GM19240 (cell line): ENCODE data around the gene BLTP3B.
A peak's percentile ranks its signal among the peaks of the same experiment; 100 is the strongest.

Experiments used
- DNase-seq: peaks from one replicate; pipeline ENCODE4 v3.0.0; 2011; ENCODE audit warnings: low spot score; ENCODE audit not compliant: insufficient read length

The BLTP3B gene

GRCh38 chr12:100164153-100164704 lies 21.6 kb upstream of the BLTP3B start:
- no peak for DNase-seq

- peak; percentile 83 for DNase-seq
These were observed 20.9 kb upstream of the BLTP3B start for GRCh38 chr12:100163416-100164152.

DNA sequence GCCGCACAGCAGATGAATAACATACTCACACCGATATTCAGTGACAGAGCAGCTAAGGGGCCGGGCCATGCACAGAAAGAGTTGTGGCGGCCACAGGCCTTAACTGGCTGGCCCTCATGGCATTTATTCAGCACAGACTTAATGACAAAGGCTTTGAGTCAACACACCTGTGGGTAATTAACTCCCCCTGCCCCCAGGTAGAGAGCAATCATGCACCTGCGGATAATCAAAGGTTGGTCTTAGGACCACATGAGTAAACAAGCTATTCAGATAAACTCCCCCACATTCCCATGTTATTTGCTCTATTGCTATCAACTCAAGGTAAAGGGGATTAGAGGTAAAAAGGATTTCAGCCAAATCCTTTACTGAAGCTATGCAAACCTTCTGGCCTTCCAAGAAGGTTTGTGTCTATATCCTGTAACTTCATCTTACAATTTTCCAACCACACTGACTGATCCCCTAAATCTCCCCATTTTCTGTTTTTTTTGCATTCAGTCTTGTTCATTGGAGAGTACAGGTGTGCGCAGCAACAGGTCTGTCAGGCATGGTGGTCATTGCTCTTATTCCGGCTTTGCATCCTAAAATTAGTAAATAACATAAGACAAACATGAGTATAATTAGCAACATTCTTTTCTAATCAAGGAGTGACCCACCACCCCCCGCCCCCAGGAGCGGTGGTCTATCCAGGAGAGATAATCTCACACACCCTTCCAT lies 16.9 kb upstream of the BLTP3B start:
- no peak for DNase-seq

GRCh38 chr12:100158535-100158934 lies 15.9 kb upstream of the BLTP3B start:
- DNase-seq, result no peak

- no peak for DNase-seq
These were observed 14.8 kb upstream of the BLTP3B start for GRCh38 chr12:100157427-100157821.

GRCh38 chr12:100156731-100157426 lies 14.2 kb upstream of the BLTP3B start:
- no peak for DNase-seq

GRCh38 chr12:100154474-100155247 lies 12.0 kb upstream of the BLTP3B start:
- peak; percentile 34 for DNase-seq

- no peak for DNase-seq
These were observed 10.5 kb upstream of the BLTP3B start for GRCh38 chr12:100153131-100153530.

- no peak for DNase-seq
These were observed 9.1 kb upstream of the BLTP3B start for GRCh38 chr12:100151769-100152168.

DNA sequence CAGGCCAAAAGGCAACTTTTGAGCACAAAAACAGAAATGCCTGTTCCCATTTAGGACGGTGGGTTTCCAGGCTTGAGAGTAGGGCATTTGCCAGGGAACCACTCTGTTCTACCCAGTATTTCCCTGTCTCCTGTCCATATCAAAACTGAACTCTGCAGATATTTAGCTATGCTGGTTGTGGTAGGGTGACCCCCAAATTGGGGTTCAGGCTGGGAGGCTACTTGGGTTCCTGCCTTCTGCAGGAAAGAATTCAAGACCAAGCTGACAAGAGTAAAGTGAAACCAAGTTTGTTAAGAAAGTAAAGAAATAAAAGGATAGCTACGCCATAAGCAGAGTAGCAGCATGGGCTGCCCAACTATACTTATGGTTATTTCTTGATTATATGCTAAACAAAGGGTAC lies 3.6 kb upstream of the BLTP3B start:
- DNase-seq, result no peak

- no peak for DNase-seq
These were observed 3.0 kb upstream of the BLTP3B start for GRCh38 chr12:100145643-100146042.

DNA sequence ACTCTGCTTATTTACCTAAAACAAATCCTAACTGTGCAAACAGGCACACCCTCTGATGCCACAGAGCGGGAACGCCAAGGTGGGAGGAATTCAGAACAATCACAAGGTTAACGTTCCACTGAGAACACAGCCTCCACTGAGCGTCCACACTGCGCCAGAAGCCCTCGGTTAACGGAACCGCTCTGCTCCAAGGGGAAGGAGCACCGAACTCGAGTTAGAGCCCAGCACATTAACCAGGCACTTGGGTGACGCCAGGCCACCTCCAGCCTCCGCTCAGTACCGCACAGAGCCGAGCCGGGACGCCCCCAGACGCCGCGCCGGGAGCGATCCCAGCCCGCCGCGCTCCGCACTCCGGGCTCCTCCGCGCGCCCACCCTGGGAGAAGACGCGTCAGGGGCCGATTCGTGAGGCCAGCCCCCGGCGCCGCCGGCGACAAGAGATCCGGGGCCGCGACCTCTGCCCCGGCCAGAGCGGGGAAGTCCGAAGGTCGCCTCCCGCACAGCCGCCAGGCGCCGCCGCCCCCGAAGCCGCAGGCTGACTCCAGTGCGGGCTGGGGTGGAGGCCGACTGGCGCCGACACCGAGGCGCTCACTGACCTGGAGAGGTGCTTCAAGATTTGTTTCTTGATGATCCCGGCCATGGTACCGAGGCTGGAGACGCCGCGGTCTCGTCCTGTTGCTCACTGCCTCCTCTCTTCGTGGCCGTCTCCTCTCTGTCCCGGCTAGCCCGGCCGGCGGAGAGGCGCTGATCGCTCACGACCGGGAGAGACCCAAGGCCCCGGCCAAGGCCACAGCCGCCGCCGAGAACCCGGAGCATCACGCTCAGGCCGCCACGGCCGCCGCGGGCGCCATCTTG lies 450 bp downstream of the BLTP3B start:
- DNase-seq, result no peak

DNA sequence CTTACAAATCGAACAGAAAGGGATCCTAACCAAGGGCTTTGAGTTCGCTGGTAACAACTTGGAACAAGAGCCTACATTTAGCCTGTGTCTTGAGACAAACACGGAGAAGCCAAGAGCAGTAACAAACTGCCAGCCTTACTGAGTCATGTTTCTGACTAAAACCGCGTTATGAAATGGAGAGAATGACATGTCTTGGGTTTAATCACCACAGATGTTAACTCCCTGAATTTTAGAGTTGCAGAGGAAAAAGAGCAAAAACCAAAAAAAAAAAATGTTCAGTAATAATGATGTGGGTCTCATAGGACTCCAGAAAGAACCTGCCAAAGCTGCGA lies 1.0 kb downstream of the BLTP3B start:
- no peak for DNase-seq

- DNase-seq, result no peak
These were observed 3.9 kb downstream of the BLTP3B start for GRCh38 chr12:100138803-100139098.

GRCh38 chr12:100138048-100138802 lies 4.4 kb downstream of the BLTP3B start:
- DNase-seq, result no peak

GRCh38 chr12:100133200-100133599 lies 9.5 kb downstream of the BLTP3B start:
- no peak for DNase-seq

DNA sequence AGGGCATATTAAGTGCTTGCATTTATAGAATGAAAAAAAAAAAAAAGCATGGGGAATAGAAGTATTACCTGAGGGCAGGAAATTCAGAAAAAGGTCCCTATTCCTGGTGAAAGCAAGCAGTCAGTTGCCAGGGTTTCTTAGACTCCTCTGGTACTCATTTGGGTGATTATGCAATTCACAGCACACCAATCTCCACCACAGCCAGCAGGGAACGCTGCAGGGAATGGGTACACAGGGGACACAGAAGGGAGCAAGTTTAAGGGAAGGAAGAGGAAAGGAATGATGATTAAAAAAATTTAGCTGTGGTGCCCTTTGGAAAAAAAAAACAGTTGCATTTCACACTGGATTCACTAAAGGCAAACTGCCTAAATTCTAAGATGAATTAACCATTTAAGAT lies 14.2 kb downstream of the BLTP3B start:
- no peak for DNase-seq

DNA sequence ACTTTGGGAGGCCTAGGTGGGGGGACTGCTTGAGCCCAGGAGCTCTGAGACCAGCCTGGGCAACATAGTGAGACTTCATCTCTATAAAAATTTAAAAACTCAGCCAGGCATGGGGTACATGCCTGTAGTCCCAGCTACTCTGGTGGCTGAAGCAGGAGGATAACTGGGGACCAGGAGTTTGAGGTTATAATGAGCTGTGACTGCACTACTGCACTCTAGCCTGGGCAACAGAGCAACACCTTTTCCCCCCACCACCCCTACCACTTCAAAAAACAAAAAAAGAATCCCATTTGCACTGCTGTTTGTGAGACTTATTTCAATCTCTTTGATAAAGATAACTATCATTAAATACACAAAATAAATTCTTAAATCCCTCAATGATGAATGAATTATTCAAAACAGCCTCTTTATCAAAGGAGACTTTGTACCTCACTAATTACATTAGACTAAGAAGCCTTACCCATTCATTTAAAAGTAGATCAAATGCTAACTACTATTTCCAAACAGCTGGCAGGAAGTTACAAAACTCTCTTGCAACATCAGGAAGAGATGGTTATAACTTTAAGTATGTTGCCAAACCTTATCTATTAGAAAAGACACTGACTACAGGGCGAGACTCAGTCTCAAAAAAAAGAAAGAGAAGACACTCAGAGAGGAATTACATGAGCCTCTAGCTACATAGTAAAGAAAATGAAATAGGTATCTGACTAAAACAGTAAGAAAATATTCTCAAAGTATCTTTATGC lies 14.7 kb downstream of the BLTP3B start:
- no peak for DNase-seq
